CMK (cell line): ENCODE data around the gene RNASEH2B.

Source experiments
- DNase-seq: peaks from one replicate; pipeline ENCODE4 v3.0.0-alpha.2; 2010; ENCODE audit warnings: low read depth

The RNASEH2B gene

GRCh38 chr13:50995854-50996253 lies 86.3 kb downstream of the RNASEH2B start:
- DNase-seq, result no peak

GRCh38 chr13:50998326-50998725 lies 88.7 kb downstream of the RNASEH2B start:
- no peak for DNase-seq

GRCh38 chr13:50999641-51000040 lies 90.0 kb downstream of the RNASEH2B start:
- DNase-seq, result no peak

- no peak for DNase-seq
Measured at GRCh38 chr13:51000061-51000460, 90.5 kb downstream of the RNASEH2B start.

GRCh38 chr13:51000571-51001260 lies 91.1 kb downstream of the RNASEH2B start:
- no peak for DNase-seq

- no peak for DNase-seq
Measured at GRCh38 chr13:51001335-51001734, 91.7 kb downstream of the RNASEH2B start.

- no peak for DNase-seq
Measured at GRCh38 chr13:51002736-51003135, 93.1 kb downstream of the RNASEH2B start.

GRCh38 chr13:51003642-51004041 lies 94.1 kb downstream of the RNASEH2B start:
- DNase-seq, result no peak

- no peak for DNase-seq
Measured at GRCh38 chr13:51004111-51004865, 94.7 kb downstream of the RNASEH2B start.

- no peak for DNase-seq
Measured at GRCh38 chr13:51004918-51005460, 95.4 kb downstream of the RNASEH2B start.

- DNase-seq, result no peak
Measured at GRCh38 chr13:51005566-51005965, 96.0 kb downstream of the RNASEH2B start.
